Measurements from ENCODE around the gene IYD. TPM values are rescaled to one million over a fixed set of nuclear protein-coding genes. Genes with fewer than 3 reads are reported as not detected.

The IYD gene
- total and polyA plus RNA-seq, 4 donors, result 0.26 to 1.9 (median 0.77) TPM

DNA sequence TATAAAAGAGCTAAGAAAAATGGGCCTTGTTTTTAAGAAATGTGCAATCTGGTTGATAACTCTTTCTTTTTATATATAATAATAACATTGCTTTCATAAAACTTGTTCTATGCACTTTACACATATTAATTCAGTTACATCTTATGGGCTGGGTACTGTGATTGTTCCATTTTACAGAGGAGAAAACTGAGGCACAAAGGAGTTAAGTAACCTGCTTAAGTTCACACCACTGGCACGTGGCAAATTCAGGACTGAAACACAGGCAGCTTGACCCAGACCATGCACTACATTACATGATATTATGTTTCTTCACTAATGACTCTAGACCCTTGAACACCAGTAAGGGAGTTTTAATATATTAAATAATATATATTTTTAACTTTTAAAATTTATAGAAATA, 15.4 kb upstream of the IYD start:
- ATAC-seq (ENCODE audit: insufficient read depth, low FRiP score), result no peak
- DNase-seq, result no peak
- no peaks in the 10 kb centered on the region for H3K27me3 ChIP-seq (ENCODE audit: control insufficient read depth in 3 of 3, insufficient read depth in 3 of 3, low read length in 2 of 3)
- H3K27ac ChIP-seq (ENCODE audit: low read depth in 1 of 2, low read length in 1 of 2), result no peak overlapping the region
- H3K9ac ChIP-seq (ENCODE audit: insufficient read depth in 1 of 2, low read length in 2 of 2), result no peak overlapping the region
- H3K9me3 ChIP-seq (ENCODE audit: control insufficient read depth in 4 of 4, insufficient read depth in 3 of 4, low read length in 3 of 4), result no peaks in the 10 kb centered on the region
- H3K4me3 ChIP-seq, result no peak overlapping the region
- no peaks in the 10 kb centered on the region for H3K36me3 ChIP-seq (ENCODE audit: control insufficient read depth in 4 of 4, insufficient read depth in 4 of 4, low read length in 4 of 4)
- 87 to 90% methylated on average over 1 of the region's 1 CpG for WGBS, 2 donors
- peaks cover 0 to 3% (median 0%) of the 10 kb centered on the region in 5 donors for H3K4me1 ChIP-seq (ENCODE audit: control insufficient read depth in 5 of 5, insufficient read depth in 5 of 5, low read length in 5 of 5)
- TF ChIP-seq, protein P1, sequence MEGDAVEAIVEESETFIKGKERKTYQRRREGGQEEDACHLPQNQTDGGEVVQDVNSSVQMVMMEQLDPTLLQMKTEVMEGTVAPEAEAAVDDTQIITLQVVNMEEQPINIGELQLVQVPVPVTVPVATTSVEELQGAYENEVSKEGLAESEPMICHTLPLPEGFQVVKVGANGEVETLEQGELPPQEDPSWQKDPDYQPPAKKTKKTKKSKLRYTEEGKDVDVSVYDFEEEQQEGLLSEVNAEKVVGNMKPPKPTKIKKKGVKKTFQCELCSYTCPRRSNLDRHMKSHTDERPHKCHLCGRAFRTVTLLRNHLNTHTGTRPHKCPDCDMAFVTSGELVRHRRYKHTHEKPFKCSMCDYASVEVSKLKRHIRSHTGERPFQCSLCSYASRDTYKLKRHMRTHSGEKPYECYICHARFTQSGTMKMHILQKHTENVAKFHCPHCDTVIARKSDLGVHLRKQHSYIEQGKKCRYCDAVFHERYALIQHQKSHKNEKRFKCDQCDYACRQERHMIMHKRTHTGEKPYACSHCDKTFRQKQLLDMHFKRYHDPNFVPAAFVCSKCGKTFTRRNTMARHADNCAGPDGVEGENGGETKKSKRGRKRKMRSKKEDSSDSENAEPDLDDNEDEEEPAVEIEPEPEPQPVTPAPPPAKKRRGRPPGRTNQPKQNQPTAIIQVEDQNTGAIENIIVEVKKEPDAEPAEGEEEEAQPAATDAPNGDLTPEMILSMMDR (IDR thresholded peaks at IDR 0.05; ENCODE audit: control extremely low read depth, extremely low read depth), result no peak

DNA sequence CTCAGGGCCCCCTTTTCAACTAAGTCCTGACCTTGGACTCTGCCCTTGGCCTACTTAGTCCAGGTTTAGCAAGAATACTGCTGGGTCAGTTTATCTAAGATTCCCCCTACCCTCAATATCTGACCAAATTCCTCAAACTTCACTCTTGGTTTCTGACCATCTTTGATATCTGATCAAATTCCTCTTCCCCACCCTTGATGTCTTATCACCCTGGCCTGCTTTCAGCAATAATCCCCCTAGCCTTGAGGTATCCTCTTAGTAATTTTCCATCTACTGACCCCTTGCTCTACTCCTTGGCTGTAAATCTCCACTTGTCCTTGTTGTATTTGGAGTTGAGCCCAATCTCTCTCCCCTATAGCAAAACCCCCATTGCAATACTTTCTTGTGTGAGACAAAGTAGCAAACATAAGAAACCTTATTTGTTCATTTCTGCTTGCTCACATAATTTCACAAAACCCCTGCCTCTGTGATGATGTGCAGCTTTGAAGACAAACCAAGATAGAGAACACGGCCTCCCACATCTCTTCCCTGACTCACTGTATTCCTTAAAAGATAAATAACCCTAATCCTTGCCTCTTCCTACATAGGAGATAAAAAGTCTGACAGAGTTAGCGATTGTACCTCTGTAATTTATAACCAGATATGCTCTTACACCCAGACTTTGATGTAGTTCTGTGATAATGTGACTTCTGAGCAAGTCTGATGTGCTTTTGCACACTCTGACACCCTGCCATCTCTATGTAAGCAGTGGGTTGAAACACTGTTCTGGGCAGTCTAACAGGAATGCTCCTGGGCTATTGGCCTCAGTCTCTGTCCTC, 13.8 kb upstream of the IYD start:
- Histone ChIP-seq H3K36me3 (ENCODE audit: control insufficient read depth in 4 of 4, insufficient read depth in 4 of 4, low read length in 4 of 4) (no peaks in the 10 kb centered on the region), H3K4me3 (no peak overlapping the region), H3K4me1 (ENCODE audit: control insufficient read depth in 5 of 5, insufficient read depth in 5 of 5, low read length in 5 of 5) (no peaks in the 10 kb centered on the region), H3K27me3 (ENCODE audit: control insufficient read depth in 3 of 3, insufficient read depth in 3 of 3, low read length in 2 of 3) (no peaks in the 10 kb centered on the region), H3K9ac (ENCODE audit: insufficient read depth in 1 of 2, low read length in 2 of 2) (no peak overlapping the region), H3K27ac (ENCODE audit: low read depth in 1 of 2, low read length in 1 of 2) (no peak overlapping the region), H3K9me3 (ENCODE audit: control insufficient read depth in 4 of 4, insufficient read depth in 3 of 4, low read length in 3 of 4) (no peaks in the 10 kb centered on the region)
- WGBS, 2 donors, result 37 to 96% methylated on average over 2 of the region's 2 CpGs
- ATAC-seq (ENCODE audit: insufficient read depth, low FRiP score) (peak; percentile 9), DNase-seq (no peak)
- TF ChIP-seq, protein P1 (IDR thresholded peaks at IDR 0.05; ENCODE audit: control extremely low read depth, extremely low read depth), result no peak

DNA sequence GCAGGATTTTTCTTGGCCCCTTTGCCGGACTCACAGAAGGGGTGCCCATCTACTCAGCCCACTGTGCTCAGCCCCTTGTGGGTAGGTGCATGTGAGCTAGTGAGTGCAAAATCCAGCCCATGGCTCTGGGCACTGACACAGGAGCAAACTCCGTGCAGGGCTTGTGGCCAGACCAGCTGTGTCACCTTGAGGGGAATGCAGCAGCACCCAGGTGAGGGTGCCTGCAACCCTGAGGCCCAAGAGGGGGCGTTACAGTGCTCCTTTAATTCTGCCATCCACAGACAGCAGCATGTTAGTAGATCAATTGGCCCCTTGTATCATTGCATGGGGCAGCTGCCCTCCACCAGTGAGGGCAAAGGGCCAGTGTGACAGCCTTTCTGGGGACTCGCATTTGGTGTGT, 12.9 kb upstream of the IYD start:
- no peak for DNase-seq
- TF ChIP-seq, protein P1 (IDR thresholded peaks at IDR 0.05; ENCODE audit: control extremely low read depth, extremely low read depth), result no peak
- H3K36me3 ChIP-seq (ENCODE audit: control insufficient read depth in 4 of 4, insufficient read depth in 4 of 4, low read length in 4 of 4), result no peaks in the 10 kb centered on the region
- no peak overlapping the region for H3K27ac ChIP-seq (ENCODE audit: low read depth in 1 of 2, low read length in 1 of 2)
- H3K4me3 ChIP-seq, result no peak overlapping the region
- no peaks in the 10 kb centered on the region for H3K27me3 ChIP-seq (ENCODE audit: control insufficient read depth in 3 of 3, insufficient read depth in 3 of 3, low read length in 2 of 3)
- no peak for ATAC-seq (ENCODE audit: insufficient read depth, low FRiP score)
- 82 to 88% methylated on average over 4 of the region's 4 CpGs for WGBS, 2 donors
- no peaks in the 10 kb centered on the region for H3K9me3 ChIP-seq (ENCODE audit: control insufficient read depth in 4 of 4, insufficient read depth in 3 of 4, low read length in 3 of 4)
- H3K9ac ChIP-seq (ENCODE audit: insufficient read depth in 1 of 2, low read length in 2 of 2), result no peak overlapping the region
- no peaks in the 10 kb centered on the region for H3K4me1 ChIP-seq (ENCODE audit: control insufficient read depth in 5 of 5, insufficient read depth in 5 of 5, low read length in 5 of 5)

Data from lung (tissue), 12 donors.